GM18951 (cell line): ENCODE results near the gene SEMA7A.
A peak's percentile ranks its signal among the peaks of the same experiment; 100 is the strongest.

Source experiments
- POLR2A ChIP-seq: IDR thresholded peaks from 4 replicates; pipeline ENCODE4 v1.6.1; 2011; ENCODE audit warnings: mild to moderate bottlenecking; ENCODE audit not compliant: insufficient read length, insufficient read depth; ENCODE audit errors: extremely low read depth
- in situ Hi-C: fragments of 300-500 bp; cut with MboI; formaldehyde crosslinking; loops from one replicate; pipeline ENCODE4 v1.12.0; 2022; ENCODE audit warnings: low sequenced_read_pairs, mixed read lengths, inconsistent platforms; ENCODE audit not compliant: unreplicated experiment

SEMA7A gene

DNA sequence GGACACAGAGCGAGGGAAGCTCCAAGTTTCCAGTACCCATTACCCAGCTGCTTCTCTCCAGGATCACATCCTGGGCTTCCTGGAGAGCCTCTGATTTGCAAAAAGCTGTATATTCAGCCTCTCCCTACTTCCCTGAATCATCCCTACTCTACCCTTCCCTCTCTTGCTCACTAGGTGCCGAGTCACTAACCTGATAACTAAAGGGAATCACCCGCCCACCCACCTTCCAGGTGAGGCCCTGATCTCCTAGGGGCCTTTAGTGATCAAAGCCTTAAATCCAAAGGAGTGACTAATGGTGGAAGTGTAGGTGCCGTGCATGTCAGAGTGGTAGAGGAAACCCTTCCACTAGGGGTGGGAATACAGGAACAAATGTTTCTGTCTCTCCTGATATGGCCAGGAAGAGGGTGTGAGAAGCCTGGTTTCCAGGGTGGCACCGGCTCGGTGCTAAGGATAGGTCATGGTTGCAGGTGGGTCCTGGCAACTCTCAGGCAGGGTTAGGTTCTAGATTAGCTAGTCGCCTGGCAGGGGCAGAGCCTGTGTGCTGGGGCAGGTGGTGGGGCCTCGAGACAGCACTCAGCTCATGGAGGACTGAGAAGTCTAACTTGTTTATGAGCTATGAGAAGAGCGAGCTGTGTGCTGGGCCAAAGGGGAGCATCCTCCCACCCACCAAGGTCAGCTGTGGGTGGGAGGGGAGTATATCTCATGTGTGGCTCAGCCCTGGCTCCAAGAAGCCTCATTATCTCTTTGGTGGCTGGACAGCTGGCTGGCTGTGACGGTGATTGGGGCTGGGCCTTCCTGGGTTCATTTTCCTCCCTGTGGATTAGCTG lies 10.1 kb downstream of the SEMA7A start:
- in situ Hi-C loops = no loop called here
- peak; percentile 15 for TF ChIP-seq POLR2A

DNA sequence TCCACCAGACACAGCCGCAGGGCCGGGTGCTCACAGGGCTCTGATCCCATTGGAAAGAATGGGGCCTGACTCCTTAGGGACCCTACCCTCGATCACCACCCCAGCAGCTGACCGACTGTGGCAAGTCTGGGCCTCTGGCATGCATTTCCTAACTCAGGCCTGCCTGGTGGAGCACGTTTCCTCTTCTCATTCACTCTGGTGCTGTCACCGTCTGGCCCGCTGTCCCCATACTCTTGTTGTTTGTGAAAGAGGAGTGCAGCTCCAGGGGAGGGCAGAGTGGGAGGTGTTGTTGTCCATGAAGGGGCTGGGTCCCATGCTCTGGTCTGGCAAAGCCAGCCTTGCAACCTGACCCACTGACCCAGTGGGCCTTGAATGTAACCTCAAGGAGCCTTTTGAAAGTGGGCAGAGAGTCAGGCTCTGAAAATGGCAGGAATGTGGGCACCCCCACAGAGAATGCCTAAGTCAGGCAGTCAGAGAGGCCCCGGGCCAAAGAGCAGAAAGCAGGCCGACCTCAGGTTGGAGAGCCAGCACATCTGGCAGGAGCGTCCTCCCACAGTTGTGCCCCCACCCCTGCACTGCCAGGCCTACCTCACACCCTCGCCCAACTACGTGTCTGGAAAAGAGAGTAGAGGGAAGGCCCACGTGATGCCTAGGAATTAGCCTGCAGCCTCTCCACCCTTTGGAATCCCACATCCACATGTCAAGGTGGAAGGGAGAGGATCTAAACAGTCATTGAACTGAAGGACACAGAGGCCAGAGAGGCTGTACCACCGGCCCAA lies 10.9 kb downstream of the SEMA7A start:
- TF ChIP-seq POLR2A = peak; percentile 37
- in situ Hi-C loops = no loop called here

DNA sequence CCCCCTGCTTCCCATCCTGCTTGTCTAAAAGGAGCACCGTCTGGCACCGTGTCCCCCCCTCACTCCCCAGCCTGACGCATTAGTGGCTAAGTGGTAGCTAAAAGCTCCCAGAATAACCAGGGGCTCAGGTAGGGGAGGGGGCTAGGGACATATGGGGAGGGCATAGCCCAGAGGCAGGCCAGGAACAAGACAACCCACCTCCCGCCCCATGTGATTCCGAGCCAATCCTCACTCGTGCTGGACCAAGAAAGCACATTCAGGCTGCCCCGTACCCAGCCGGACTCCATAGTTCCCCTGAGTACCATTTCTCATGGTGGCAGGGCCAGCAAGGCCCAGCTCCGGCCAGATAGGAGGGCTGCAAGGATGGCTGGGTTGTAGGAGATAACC lies 11.5 kb downstream of the SEMA7A start:
- no peak for TF ChIP-seq POLR2A
- in situ Hi-C loops = no loop called here

DNA sequence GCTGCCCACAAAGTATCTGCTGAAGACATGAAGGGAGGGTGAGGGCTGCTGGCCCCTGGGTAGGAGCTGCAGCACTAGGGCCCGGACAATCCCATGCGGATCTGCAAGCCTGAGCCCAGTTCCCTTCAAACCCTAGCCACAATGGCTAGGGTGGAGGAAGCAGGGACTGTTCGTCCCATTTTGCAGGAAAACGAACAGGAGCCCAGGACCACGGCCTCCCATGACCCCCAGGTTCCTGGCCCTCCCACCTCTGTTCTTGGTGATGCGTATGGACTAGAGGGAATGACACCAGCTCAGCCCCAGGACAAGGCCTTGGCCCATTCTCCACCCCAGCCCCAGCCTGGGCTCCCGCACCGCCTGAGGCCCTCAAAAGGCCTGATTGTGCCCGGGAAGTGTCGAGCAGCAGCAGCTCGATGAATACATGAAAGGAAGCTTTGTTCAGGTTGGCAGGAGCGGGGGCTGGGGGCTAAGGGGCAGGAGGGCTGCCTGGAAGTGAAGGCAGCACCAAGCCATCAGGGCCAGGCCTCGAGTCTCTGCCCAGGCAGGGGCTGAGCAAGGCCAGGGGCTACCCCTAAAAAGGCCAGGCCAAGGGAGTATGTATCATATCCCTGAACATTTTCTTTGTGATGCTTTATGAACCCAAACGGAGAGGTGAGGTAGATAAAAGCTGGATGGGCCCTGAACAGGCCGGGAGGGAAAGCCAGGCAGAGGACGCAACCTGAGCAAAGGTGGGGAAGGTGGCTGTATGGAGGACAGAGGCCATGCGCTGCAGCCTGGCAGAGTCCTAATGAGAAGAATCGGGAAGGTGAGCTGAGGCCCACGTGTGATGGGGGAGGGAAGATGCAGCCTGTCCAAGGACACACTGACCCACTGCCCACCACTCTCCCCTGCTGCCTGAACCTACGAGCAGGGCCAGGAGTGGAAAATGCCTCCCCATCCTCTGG lies 12.2 kb downstream of the SEMA7A start:
- no peak for TF ChIP-seq POLR2A
- in situ Hi-C loops = no loop called here

DNA sequence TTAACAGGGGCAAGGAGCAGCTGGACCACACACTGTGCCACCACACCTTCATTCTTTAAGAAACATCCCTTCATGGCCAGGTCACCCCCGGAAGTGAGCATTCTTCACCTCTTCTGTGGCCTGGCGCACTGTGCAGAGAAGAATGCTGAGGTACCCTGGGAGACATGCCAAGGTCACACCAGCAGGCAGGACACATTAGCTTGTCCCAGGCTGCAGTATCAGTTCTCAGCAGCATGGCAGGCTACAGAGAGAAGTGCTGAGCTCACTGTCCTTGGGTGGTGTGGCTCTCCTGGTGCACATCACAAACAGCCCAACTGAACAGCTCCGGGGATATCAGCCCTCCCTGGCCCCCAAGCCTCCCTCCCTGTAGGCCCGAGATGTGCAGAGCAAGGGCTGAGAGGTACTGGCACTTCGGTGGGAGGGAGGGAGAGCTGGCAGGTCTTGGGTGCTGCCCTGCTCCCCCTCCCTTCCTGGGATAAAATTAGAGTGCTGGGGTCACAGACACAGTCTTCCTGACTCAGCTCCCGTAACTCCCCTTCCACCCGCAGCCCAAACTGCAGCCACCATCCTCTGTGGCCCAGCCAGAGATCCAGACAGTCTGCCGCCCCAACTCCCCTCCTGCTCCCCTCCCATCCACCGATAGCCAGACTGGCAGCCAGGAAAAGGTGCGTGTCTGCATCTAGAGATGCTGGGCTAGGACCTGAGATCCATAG lies 13.4 kb downstream of the SEMA7A start:
- TF ChIP-seq POLR2A = no peak
- in situ Hi-C loops = no loop called here

DNA sequence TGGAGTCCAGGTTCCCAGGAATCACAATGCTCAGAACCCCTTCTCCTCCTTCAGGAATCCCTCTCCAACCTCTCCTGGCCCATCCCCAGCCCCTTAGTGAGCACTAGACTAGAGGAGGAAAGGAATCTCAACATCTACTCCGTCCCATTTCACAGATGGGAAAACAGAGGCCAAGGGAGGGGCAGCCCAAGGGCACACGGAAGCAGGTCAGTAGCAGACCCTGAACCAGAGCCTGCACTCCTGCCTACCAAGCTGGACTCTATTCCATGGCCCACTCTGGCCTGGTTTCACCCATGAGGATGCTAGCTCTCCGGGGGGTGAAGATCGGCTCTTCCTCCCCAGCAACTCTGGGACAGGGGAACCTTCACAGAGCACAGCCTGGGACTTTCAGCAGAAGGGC lies 14.3 kb downstream of the SEMA7A start:
- TF ChIP-seq POLR2A = no peak
- in situ Hi-C loops = no loop called here

DNA sequence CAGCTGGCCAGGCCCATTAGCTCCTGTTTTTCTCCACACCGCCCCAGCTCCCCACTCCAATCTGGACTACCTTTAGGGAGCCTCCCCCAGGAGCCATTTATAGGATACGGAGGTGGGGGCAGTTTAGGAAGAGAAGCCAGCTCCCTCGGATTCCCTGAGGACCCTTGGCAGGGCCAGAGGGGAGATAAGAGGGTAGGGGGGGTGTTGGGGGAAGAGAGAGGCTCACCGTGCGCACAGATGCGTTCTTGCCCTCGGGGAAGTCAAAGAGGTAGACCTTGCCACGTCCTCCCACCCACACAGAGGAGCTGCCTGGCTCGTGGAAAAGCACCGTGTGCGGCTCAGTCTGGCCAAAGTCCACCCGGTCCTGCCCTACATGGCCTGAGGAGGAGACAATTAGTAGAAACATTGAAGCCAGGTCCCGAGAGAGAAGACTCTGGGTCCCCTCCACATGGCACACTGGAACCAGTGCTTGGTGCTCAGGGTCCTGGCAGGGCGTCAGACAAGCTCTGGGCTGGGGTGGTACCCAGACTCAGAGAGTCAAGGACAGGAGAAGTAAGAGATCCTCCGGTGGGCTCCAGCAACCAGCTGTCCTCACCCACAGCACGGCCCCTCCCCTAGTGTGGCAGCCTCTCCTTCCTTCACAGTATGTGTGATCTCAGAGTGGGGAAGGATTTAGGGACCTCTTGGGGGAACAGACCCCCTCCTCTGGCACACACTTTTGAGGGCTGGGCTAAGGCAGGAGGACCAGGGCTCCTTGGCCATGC lies 15.0 kb downstream of the SEMA7A start:
- in situ Hi-C loops = no loop called here
- TF ChIP-seq POLR2A = peak; percentile 23

DNA sequence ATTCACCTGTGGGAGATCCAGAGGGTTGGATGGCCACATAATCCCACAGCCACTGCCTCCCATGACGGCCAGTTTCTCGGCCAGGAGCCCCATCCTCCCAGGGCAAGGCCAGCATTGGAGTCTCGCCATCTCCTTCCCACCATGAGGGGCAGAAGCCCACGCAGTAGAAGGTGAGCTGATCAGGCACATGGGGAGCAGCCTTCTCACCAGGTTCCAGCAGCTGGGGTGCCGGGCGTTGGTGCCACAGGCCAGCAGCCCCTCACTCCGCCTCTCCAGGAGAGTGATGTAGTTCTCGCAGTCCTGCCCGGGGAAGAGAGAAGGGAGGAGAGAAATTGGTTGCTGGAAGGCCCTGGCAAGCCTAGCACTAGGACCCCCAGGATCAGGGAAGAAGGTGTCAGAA lies 16.1 kb downstream of the SEMA7A start:
- in situ Hi-C loops = no loop called here
- TF ChIP-seq POLR2A = peak; percentile 36

DNA sequence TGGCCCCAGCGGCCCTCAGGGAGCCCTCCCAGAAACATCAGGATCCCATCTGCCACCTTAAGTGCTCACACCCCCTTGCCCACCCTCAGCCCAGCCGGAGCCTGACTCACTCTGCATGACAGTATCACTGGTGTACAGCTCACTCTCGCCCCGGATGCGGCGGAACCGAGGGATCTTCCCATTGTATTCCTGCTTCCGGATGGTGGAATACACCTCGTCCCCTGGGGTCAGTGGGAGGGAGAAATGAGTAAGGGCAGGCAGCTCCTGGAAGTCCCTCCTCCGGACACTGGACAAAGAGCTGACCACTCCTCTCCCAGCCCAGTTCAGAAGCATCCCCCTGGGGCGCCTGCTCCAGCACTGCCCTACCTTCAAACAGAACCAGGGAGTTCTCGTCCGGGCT lies 16.5 kb downstream of the SEMA7A start:
- TF ChIP-seq POLR2A = no peak
- in situ Hi-C loops = no loop called here

DNA sequence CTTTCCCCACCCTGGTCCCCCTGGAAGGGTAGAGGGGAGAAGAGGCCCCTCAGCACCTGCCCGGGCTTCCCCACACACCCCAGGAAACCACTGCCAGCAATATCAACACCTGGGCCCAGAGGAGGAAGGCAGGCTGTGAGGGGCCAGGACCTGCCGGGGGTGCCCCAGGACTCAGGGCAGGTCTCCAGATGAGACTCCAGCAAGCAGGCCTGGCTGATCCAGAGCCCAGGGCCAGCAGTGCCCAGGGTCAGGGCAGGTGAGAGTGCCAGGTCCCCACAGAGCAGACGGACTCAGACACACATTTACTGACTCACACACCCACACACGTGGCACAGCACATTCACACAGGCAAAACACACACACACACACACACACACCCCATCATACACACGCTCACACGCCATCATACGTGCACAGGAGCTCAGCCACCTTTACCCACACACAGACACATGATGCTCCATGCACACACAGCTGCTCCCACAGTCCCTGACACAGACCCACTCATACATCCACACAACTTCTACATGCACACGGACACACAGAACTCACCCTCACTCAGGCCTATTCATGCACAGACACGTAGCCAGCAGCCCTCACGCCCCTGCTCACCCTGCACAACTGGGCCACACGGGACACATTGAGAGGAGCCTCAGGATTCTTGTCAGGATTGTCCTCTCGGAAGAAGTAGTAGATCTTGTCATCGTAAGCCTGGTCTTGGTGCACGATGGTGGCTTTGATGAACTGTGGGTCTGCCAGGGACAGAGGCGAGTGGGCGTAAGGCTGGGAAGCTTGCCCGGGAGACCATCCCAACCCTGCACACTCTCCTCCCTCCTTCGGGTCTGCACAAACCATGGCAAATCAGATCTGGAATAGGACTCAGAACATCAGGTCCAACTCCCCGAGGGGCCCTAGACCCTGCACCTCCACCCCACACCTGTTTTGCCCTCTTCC lies 17.5 kb downstream of the SEMA7A start:
- in situ Hi-C loops = no loop called here
- TF ChIP-seq POLR2A = no peak
